ENCODE measurements around the gene HSDL1. TPM values are rescaled to one million over a fixed set of nuclear protein-coding genes. Genes with fewer than 3 reads are reported as not detected.

The HSDL1 gene
- total RNA-seq, 4 donors from 2014 or later = 10.1 to 19.2 (median 13.3) TPM

DNA sequence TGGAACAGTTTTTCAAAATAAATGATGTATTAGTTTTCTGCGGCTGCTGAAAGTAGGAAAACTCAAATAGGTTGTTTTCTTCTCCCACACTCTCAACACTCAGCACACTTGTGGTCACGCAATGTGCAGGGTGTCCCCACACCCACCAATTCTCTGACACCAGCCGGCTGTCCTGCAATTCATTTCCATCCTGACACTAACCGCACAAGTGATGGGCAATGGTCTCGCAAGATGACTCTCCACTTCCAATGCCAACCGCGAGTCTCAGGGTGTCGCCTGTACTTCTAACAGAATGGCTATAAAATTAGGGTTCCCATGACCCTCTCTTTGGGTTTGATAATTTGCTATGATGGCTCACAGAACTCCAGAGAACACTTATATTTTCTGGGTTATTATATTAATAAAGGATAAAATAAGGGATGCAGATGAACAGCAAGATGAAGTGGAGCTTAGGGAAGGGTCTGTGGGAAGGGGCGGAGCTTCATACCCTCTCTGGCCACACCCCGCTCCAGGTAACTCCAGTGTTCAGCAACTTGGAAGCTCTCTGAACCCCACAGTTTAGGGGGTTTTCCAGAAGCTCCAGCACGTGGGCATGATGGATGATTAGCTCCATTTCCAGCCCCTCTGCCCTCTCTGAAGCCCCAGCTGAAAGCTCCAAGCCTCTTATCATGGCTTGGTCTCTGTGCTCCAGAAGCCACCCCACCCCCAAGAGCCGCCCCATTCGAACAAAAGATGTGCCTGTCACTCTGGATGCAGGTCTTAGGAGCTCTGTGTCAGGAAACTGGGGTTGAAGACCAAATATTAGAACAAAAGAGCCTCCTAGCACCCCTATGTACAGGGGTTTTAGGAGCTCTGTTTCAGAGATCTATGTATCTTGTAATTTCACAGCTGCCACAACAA lies 22.1 kb upstream of the HSDL1 start:
- H3K27me3 ChIP-seq = peaks cover 40% of the 10 kb centered on the region
- no peaks in the 10 kb centered on the region for H3K36me3 ChIP-seq
- 70 to 82% methylated on average over 10 to 11 of the region's 13 CpGs for WGBS, 2 donors (ENCODE audit: low coverage in 1 of 2)
- H3K4me1 ChIP-seq = no peaks in the 10 kb centered on the region
- no peak for ATAC-seq
- H3K4me3 ChIP-seq = no peak overlapping the region
- no peak for TF ChIP-seq POLR2AphosphoS5 (IDR thresholded peaks at IDR 0.05)
- no peak for TF ChIP-seq CTCF (IDR thresholded peaks at IDR 0.05)
- no peak for TF ChIP-seq EP300 (IDR thresholded peaks at IDR 0.05)
- TF ChIP-seq POLR2A (IDR thresholded peaks at IDR 0.05) = no peak
- H3K9me3 ChIP-seq = no peaks in the 10 kb centered on the region
- no peak overlapping the region for H3K27ac ChIP-seq

DNA sequence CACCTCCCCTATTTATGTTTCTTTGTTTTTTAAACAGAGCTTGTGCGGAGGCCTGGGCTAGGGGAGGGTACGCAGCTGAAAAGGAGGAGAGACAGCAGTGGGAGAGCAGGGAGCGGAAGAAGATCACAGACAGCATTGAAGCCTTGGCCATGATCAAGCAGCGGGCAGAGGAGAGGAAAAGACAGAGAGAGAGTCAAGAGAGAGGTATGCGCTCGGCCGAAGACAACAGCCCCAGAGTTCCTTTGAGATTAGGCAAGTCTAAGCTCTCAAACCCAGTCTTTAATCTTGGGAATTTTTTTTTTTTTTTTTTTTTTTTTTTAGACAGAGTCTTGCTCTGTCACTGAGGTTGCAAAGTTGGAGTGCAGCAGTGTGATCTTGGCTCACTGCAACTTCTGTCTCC lies 20.8 kb upstream of the HSDL1 start:
- Histone ChIP-seq H3K27ac (no peak overlapping the region), H3K9me3 (no peaks in the 10 kb centered on the region), H3K27me3 (peaks cover 53% of the 10 kb centered on the region), H3K4me3 (no peak overlapping the region), H3K4me1 (no peaks in the 10 kb centered on the region), H3K36me3 (no peaks in the 10 kb centered on the region)
- TF ChIP-seq POLR2A (IDR thresholded peaks at IDR 0.05) = no peak
- TF ChIP-seq CTCF (IDR thresholded peaks at IDR 0.05) = no peak
- no peak for TF ChIP-seq POLR2AphosphoS5 (IDR thresholded peaks at IDR 0.05)
- TF ChIP-seq EP300 (IDR thresholded peaks at IDR 0.05) = no peak
- ATAC-seq = no peak
- 77 to 80% methylated on average over 4 to 5 of the region's 7 CpGs for WGBS, 2 donors (ENCODE audit: low coverage in 1 of 2)

DNA sequence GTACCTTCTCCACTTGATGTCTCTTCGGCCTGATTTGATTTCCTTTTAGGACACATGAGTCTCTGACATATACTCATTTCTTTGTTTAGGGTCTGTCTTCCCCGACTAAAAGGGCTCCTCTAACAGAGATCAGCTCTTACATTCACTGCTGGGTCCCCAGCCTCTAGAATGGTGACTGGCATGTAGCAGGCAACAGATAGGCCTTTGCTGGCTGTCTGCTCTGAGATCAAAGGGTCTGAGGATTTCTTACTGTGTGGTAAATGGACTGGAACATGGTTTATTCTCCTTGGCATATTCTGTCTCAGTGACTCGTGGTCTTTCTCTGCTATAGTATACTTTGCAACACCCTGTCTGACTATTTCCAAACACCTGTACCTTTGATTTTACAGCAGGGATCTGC lies 16.8 kb upstream of the HSDL1 start:
- H3K9me3 ChIP-seq = no peaks in the 10 kb centered on the region
- no peak overlapping the region for H3K4me3 ChIP-seq
- no peak for ATAC-seq
- no peaks in the 10 kb centered on the region for H3K4me1 ChIP-seq
- H3K27me3 ChIP-seq = peaks cover 46% of the 10 kb centered on the region
- H3K27ac ChIP-seq = no peak overlapping the region
- TF ChIP-seq POLR2A (IDR thresholded peaks at IDR 0.05) (no peak), CTCF (IDR thresholded peaks at IDR 0.05) (no peak), POLR2AphosphoS5 (IDR thresholded peaks at IDR 0.05) (no peak), EP300 (IDR thresholded peaks at IDR 0.05) (no peak)
- H3K36me3 ChIP-seq = no peaks in the 10 kb centered on the region
- 37 to 64% methylated on average over 2 to 3 of the region's 3 CpGs for WGBS, 2 donors (ENCODE audit: low coverage in 1 of 2)

DNA sequence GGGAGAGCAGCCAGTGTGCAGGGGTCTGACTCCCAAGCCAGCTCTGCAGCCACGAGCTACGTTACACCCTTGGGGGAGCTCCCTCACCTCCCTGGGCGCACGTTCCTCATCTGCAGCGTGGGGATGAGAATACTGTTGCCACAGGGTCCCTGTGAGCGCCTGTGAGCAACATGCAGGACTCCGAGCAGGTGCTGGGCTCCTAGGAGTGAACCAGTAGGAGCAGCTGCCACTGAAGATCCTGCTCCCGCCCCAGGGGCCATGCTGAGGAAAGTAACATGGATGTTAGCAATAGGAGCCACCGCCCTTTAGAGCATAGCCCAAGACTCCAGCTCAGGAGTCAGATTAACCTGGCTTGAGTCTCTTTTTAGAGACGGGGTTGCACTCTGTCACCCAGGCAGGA lies 16.1 kb upstream of the HSDL1 start:
- no peak overlapping the region for H3K27ac ChIP-seq
- no peak for TF ChIP-seq POLR2AphosphoS5 (IDR thresholded peaks at IDR 0.05)
- no peak for TF ChIP-seq CTCF (IDR thresholded peaks at IDR 0.05)
- no peak for TF ChIP-seq POLR2A (IDR thresholded peaks at IDR 0.05)
- TF ChIP-seq EP300 (IDR thresholded peaks at IDR 0.05) = no peak
- no peaks in the 10 kb centered on the region for H3K4me1 ChIP-seq
- WGBS, 2 donors (ENCODE audit: low coverage in 1 of 2) = no CpG with 5 or more reads among the region's 10 CpGs
- no peak for ATAC-seq
- H3K9me3 ChIP-seq = no peaks in the 10 kb centered on the region
- H3K36me3 ChIP-seq = no peaks in the 10 kb centered on the region
- no peak overlapping the region for H3K4me3 ChIP-seq
- H3K27me3 ChIP-seq = peaks cover 38% of the 10 kb centered on the region

DNA sequence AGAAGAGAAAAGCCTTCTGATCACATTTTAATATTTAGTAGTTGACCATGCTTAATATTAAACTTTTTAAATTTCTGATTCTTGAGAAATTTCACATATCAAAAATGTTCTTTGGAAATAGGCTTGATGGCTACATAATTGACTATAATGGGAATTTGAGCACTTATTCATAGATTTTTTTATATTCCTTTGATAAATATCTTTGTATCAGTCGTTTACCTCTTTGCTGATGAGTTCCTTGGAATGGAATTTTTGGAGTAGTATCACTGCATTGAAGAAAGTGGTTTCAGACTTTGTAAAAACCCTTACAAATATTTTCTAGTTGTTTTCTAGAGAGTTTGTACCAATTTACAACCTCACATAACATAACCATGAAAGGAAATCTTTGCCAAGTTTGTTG lies 14.8 kb upstream of the HSDL1 start:
- no peak for ATAC-seq
- no peaks in the 10 kb centered on the region for H3K4me1 ChIP-seq
- no peaks in the 10 kb centered on the region for H3K9me3 ChIP-seq
- no peak overlapping the region for H3K4me3 ChIP-seq
- no peaks in the 10 kb centered on the region for H3K36me3 ChIP-seq
- TF ChIP-seq EP300 (IDR thresholded peaks at IDR 0.05) (no peak), CTCF (IDR thresholded peaks at IDR 0.05) (no peak), POLR2A (IDR thresholded peaks at IDR 0.05) (no peak), POLR2AphosphoS5 (IDR thresholded peaks at IDR 0.05) (no peak)
- H3K27me3 ChIP-seq = peaks cover 37% of the 10 kb centered on the region
- H3K27ac ChIP-seq = no peak overlapping the region
- WGBS, 2 donors (ENCODE audit: low coverage in 1 of 2) = 30 to 40% methylated on average over 1 of the region's 1 CpG
